ENCODE data around the gene MYOT.

Gene MYOT

DNA sequence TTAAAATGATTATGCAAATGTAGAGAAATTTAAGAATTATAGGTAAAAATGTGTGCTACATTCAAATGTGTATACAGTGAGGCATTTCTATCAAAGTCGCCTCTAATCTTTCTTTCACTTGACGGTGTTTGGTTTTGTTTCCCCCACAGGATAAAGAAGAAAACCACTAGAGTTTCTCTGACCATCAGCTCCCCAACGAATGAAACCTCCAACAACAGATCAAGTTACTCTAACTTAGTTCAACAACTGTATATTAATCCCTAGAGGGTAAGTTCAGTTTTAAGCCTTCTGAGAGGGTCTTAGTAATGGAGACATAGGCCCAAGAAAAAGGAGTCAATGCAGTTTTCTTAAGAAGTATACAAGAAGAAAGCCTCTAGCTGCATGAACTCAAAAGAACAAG, 11.5 kb upstream of the MYOT start:
- TF ChIP-seq, protein P1, sequence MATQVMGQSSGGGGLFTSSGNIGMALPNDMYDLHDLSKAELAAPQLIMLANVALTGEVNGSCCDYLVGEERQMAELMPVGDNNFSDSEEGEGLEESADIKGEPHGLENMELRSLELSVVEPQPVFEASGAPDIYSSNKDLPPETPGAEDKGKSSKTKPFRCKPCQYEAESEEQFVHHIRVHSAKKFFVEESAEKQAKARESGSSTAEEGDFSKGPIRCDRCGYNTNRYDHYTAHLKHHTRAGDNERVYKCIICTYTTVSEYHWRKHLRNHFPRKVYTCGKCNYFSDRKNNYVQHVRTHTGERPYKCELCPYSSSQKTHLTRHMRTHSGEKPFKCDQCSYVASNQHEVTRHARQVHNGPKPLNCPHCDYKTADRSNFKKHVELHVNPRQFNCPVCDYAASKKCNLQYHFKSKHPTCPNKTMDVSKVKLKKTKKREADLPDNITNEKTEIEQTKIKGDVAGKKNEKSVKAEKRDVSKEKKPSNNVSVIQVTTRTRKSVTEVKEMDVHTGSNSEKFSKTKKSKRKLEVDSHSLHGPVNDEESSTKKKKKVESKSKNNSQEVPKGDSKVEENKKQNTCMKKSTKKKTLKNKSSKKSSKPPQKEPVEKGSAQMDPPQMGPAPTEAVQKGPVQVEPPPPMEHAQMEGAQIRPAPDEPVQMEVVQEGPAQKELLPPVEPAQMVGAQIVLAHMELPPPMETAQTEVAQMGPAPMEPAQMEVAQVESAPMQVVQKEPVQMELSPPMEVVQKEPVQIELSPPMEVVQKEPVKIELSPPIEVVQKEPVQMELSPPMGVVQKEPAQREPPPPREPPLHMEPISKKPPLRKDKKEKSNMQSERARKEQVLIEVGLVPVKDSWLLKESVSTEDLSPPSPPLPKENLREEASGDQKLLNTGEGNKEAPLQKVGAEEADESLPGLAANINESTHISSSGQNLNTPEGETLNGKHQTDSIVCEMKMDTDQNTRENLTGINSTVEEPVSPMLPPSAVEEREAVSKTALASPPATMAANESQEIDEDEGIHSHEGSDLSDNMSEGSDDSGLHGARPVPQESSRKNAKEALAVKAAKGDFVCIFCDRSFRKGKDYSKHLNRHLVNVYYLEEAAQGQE (IDR thresholded peaks at IDR 0.05; ENCODE audit: insufficient replicate concordance, low read depth), result no peak
- TF ChIP-seq POLR2AphosphoS5 (IDR thresholded peaks at IDR 0.05; ENCODE audit: low read depth) (no peak), GABPA (IDR thresholded peaks at IDR 0.05; ENCODE audit: low read depth) (no peak)
- TF ChIP-seq, protein P2, sequence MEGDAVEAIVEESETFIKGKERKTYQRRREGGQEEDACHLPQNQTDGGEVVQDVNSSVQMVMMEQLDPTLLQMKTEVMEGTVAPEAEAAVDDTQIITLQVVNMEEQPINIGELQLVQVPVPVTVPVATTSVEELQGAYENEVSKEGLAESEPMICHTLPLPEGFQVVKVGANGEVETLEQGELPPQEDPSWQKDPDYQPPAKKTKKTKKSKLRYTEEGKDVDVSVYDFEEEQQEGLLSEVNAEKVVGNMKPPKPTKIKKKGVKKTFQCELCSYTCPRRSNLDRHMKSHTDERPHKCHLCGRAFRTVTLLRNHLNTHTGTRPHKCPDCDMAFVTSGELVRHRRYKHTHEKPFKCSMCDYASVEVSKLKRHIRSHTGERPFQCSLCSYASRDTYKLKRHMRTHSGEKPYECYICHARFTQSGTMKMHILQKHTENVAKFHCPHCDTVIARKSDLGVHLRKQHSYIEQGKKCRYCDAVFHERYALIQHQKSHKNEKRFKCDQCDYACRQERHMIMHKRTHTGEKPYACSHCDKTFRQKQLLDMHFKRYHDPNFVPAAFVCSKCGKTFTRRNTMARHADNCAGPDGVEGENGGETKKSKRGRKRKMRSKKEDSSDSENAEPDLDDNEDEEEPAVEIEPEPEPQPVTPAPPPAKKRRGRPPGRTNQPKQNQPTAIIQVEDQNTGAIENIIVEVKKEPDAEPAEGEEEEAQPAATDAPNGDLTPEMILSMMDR (IDR thresholded peaks at IDR 0.05; ENCODE audit: insufficient read depth, low read length), result no peak
- no peaks in the 10 kb centered on the region for H3K27me3 ChIP-seq (ENCODE audit: insufficient read depth, poor library complexity, severe bottlenecking)
- no peak overlapping the region for H3K4me3 ChIP-seq (replicated peaks; ENCODE audit: insufficient read depth, low read length)
- no peak overlapping the region for H3K27ac ChIP-seq (replicated peaks)
- no peak for DNase-seq (ENCODE audit: low read depth in 1 of 2, low spot score in 1 of 2)

DNA sequence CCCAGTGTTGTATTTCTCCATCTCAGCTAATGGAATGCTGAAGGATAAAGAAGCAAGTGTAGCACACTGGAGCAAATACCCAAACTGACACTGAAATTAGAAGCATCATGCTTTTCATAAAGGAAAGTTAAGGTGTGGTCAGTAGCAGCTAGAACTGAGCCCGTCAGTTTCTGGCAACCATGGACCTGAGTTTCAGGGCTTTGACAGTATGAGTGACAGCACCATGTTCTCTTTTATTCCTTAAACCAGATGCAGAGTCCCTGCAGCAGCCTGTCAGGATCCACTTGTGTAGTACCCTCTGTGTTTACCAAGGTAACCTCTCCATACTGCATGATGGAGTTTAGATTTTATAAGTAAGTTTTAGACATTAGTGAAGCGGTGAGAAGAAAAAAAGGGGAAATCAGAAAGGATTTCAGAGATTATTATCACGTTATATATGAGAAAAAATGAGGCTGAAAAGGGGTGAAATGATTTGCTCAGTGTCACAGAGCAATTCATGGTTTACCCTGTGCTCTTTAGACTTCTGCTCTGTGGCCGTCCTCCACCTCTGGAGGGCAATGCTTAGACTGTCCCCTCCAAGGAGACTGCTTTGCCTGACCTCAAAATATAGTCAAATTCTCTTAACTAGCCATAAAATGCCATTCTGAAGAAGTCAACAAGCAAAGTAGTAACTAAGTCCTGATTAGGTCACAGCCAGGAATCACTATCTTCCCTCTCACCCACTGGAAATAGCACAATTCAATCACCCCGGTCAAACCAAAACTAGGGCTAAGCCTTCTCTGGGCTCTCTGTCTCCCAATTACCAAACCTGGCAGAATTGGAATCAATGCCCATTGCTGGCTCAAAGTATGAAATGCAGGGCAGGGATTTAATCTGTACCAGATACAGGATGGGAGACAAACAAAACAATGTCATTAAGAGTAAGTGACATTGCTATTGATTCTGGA, 10.5 kb upstream of the MYOT start:
- no peak for TF ChIP-seq POLR2AphosphoS5 (IDR thresholded peaks at IDR 0.05; ENCODE audit: low read depth)
- no peak for TF ChIP-seq SPI1 (IDR thresholded peaks at IDR 0.05; ENCODE audit: borderline replicate concordance, low read depth)
- TF ChIP-seq, protein P1 (IDR thresholded peaks at IDR 0.05; ENCODE audit: insufficient replicate concordance, low read depth), result no peak
- no peak for TF ChIP-seq GABPA (IDR thresholded peaks at IDR 0.05; ENCODE audit: low read depth)
- TF ChIP-seq, protein P2 (IDR thresholded peaks at IDR 0.05; ENCODE audit: insufficient read depth, low read length), result no peak
- Histone ChIP-seq H3K4me3 (replicated peaks; ENCODE audit: insufficient read depth, low read length) (no peak overlapping the region), H3K27me3 (ENCODE audit: insufficient read depth, poor library complexity, severe bottlenecking) (no peaks in the 10 kb centered on the region), H3K27ac (replicated peaks) (no peak overlapping the region)
- no peak for DNase-seq (ENCODE audit: low read depth in 1 of 2, low spot score in 1 of 2)

DNA sequence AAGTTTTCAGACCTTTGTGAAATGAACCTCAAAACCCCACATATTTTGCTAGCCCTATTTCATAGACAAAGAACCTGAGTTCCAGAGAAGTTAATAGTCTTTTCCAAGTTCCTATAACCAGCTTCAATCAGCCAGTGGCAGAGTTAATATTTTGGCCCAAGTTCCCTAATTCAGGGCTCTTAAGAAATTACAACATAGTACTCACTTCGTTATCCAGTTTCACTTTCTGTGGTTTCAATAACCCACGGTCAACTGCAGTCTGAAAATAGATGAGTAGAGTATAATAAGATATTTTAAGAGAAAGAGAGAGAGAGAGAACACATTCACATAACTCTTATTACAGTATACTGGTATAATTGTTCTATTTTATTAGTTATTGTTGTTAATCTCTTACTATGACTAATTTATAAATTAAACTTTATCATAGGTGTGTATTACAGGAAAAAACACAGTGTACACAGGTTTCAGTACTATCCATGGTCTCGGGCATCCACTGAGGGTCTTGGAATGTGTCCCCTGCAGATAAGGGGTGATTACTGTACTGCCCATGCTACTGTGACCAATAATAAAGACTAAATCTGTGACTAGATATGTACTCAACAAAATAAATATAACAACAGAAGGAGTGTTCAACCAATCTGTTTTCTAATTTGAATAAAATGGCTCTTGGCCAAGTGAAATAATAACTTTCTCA, 9.3 kb upstream of the MYOT start:
- H3K27me3 ChIP-seq (ENCODE audit: insufficient read depth, poor library complexity, severe bottlenecking), result no peaks in the 10 kb centered on the region
- no peak for TF ChIP-seq GABPA (IDR thresholded peaks at IDR 0.05; ENCODE audit: low read depth)
- TF ChIP-seq, protein P2 (IDR thresholded peaks at IDR 0.05; ENCODE audit: insufficient read depth, low read length), result no peak
- no peak for TF ChIP-seq POLR2AphosphoS5 (IDR thresholded peaks at IDR 0.05; ENCODE audit: low read depth)
- TF ChIP-seq, protein P1 (IDR thresholded peaks at IDR 0.05; ENCODE audit: insufficient replicate concordance, low read depth), result no peak
- TF ChIP-seq SPI1 (IDR thresholded peaks at IDR 0.05; ENCODE audit: borderline replicate concordance, low read depth), result no peak; the same call in 1 of the 2 replicates
- H3K27ac ChIP-seq (replicated peaks), result no peak overlapping the region
- DNase-seq (ENCODE audit: low read depth in 1 of 2, low spot score in 1 of 2), result peak; percentile 3 to 25
- H3K4me3 ChIP-seq (replicated peaks; ENCODE audit: insufficient read depth, low read length), result no peak overlapping the region

Data from HL-60 (cell line).